Colonic mucosa (tissue), 4 donors: ENCODE measurements around the gene ST7. TPM values are rescaled to one million over a fixed set of nuclear protein-coding genes. Genes with fewer than 3 reads are reported as not detected.

Source experiments
- DNase-seq: peaks from one replicate; pipeline ENCODE4 v3.0.0-alpha.2; 2020
- H3K27ac ChIP-seq: fragments of 200-600 bp; one replicate; pipeline ENCODE4 v1.8.0; 2021
- H3K27me3 ChIP-seq: fragments of 200-600 bp; one replicate; pipeline ENCODE4 v1.8.0; 2021
- H3K36me3 ChIP-seq: fragments of 200-600 bp; one replicate; pipeline ENCODE4 v1.8.0; 2021
- H3K4me1 ChIP-seq: fragments of 200-600 bp; one replicate; pipeline ENCODE4 v1.8.0; 2021; ENCODE audit warnings: mild to moderate bottlenecking
- H3K4me3 ChIP-seq: fragments of 200-600 bp; one replicate; pipeline ENCODE4 v1.8.0; 2021
- H3K9ac ChIP-seq, 2 donors: one replicate each; pipeline ENCODE4 v1.7.0; 2013; ENCODE audit warnings: control low read depth in 2 of 2, low read depth in 2 of 2, low read length in 2 of 2
- H3K9me3 ChIP-seq: fragments of 200-600 bp; one replicate; pipeline ENCODE4 v1.8.0; 2021
- intact Hi-C: fragments of 100-400 bp; cut with DNase I; formaldehyde crosslinking; loops from one replicate; pipeline ENCODE4 v1.14.1; 2022
- total RNA-seq, 2 donors: library from RNA; stranded (reverse); fragmentation: NEBNext Ultra II Directional in 1 of 2; extraction: Animal tissue kit (Norgen Biotek cat#: 25700) in 1 of 2; gene quantifications; one replicate each; pipeline ENCODE4 v1.2.1, GENCODE V29; 2021
- TF ChIP-seq, protein P1 (sequence below): fragments of 200-600 bp; IDR thresholded peaks from one replicate; pipeline ENCODE4 v1.8.0; 2022; ENCODE audit warnings: antibody characterized with exemption, mild to moderate bottlenecking
- donor health status: healthy.
- donor health status: DM: no; HTN: no; CAD: no.
- donor health status: DM: no; HTN: no; CAD: no.

The ST7 gene
- total RNA-seq, 2 donors from 2014 or later: 10.6 to 12.2 TPM

DNA sequence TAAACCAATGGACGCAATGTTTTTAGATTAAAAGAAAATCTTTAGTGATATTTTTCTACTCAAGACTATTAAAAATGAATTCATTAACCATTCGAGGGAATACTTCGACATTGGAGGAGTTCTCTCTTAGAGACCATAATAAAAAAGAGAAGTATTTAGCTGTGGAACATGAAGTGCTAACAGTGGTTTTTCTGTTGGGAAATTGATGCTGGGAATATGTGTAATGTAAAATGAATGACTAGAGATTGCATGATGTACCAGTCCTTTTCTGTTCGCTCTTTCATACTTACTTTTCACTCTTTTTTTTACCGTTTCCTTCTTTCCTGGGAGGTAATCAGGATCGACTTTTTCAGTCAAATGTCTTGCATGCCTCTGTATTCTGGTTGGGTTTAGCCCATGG is 41.3 kb downstream of the ST7 start:
- H3K36me3 ChIP-seq: no peaks in the 10 kb centered on the region
- no peaks in the 10 kb centered on the region for H3K9me3 ChIP-seq
- DNase-seq: no peak
- TF ChIP-seq, protein P1, sequence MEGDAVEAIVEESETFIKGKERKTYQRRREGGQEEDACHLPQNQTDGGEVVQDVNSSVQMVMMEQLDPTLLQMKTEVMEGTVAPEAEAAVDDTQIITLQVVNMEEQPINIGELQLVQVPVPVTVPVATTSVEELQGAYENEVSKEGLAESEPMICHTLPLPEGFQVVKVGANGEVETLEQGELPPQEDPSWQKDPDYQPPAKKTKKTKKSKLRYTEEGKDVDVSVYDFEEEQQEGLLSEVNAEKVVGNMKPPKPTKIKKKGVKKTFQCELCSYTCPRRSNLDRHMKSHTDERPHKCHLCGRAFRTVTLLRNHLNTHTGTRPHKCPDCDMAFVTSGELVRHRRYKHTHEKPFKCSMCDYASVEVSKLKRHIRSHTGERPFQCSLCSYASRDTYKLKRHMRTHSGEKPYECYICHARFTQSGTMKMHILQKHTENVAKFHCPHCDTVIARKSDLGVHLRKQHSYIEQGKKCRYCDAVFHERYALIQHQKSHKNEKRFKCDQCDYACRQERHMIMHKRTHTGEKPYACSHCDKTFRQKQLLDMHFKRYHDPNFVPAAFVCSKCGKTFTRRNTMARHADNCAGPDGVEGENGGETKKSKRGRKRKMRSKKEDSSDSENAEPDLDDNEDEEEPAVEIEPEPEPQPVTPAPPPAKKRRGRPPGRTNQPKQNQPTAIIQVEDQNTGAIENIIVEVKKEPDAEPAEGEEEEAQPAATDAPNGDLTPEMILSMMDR: no peak
- no peak overlapping the region for H3K27ac ChIP-seq
- no peak overlapping the region for H3K9ac ChIP-seq
- H3K27me3 ChIP-seq: no peaks in the 10 kb centered on the region
- H3K4me1 ChIP-seq: no peaks in the 10 kb centered on the region
- no peak overlapping the region for H3K4me3 ChIP-seq
- intact Hi-C loops: no loop called here

DNA sequence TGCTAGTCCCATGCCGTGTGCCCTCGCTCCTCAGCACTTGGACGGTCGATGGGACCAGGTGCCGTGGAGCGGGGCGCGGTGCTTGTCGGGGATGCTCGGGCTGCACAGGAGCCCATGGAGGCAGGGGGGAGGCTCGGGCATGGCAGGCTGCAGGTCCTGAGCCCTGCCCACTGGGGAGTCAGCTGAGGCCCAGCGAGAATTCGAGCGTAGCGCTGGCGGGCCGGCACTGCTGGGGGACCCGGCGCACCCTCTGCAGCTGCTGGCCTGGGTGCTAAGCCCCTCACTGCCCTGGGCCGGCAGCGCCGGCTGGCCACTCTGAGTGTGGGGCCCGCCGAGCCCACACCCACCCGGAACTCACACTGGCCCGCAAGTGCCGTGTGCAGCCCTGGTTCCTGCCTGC is 44.7 kb downstream of the ST7 start:
- no peak for DNase-seq
- Histone ChIP-seq H3K4me1 (no peaks in the 10 kb centered on the region), H3K27me3 (no peaks in the 10 kb centered on the region), H3K9ac (no peak overlapping the region), H3K27ac (no peak overlapping the region), H3K36me3 (no peaks in the 10 kb centered on the region), H3K4me3 (no peak overlapping the region), H3K9me3 (no peaks in the 10 kb centered on the region)
- intact Hi-C loops: no loop called here
- TF ChIP-seq, protein P1: no peak

DNA sequence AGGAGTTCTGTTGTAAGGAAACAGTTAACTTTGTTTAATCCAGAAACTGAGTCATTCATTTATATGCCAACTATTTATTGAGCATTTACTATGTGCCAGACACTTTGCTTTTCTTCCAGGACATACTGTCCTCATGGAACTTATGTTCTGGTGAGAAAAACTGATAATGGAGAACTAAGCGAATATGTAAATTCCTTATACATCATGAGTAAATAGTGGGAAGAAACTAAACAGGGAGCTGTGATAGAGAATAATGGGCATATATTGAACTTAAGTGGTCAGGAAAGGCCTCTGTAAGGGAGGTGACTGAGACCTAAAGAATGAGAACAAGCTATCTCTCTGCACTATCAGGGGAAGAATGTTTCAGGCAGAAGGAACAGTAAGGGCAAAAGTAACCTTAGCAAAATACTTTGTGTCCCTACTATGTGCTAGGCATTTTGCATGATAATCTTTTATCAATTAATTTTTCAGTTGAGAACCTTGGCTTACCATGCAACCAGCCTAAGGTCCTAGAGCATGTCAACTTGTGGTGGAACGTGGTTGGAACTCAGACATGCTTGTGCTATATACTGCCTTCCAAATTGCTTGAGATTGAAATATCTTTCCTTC is 45.4 kb downstream of the ST7 start:
- TF ChIP-seq, protein P1: no peak
- Histone ChIP-seq H3K4me1 (no peaks in the 10 kb centered on the region), H3K36me3 (no peaks in the 10 kb centered on the region), H3K27me3 (no peaks in the 10 kb centered on the region), H3K9ac (no peak overlapping the region), H3K9me3 (no peaks in the 10 kb centered on the region), H3K4me3 (no peak overlapping the region), H3K27ac (no peak overlapping the region)
- intact Hi-C loops: no loop called here
- no peak for DNase-seq

DNA sequence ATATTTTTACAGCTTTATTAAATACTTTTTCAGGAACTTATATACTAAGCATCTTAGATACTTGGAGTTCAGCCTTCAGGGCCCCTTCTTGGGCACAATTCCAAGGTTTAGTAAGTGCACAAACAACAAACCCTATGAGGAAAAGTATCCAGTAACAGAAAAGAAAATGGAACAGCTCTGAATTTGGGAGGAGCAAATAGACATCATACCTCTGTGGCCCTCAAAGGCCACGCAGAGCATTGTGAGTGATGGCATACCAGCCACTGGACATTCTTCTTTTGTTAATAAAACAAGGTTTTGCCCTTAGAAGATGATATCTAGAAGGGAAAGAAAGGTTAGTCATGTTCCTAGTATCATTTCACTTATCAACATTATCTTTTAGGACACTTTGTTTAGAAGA is 46.0 kb downstream of the ST7 start:
- Histone ChIP-seq H3K9ac (no peak overlapping the region), H3K27me3 (no peaks in the 10 kb centered on the region), H3K9me3 (no peaks in the 10 kb centered on the region), H3K4me1 (no peaks in the 10 kb centered on the region), H3K36me3 (no peaks in the 10 kb centered on the region), H3K4me3 (no peak overlapping the region), H3K27ac (no peak overlapping the region)
- DNase-seq: no peak
- intact Hi-C loops: no loop called here
- TF ChIP-seq, protein P1: no peak

DNA sequence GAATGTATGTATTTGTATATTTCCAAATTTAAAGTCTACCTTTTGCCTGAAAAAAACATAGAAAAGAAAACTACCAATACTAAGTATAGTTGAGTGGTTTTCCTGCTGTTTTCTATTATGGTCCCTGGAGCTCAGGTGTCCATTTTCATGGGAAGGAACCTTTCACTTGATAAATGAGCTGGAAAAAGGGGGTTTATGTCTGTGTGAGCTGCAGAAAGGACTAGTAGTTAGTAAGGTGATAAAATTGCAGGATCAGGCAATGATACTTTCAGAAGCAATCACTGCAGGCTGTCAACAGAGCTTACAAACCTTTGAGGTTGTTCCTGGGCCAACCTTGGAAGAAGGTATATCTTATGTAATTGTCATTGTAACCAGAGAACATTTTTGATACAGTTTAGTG is 48.0 kb downstream of the ST7 start:
- H3K27ac ChIP-seq: no peak overlapping the region
- H3K36me3 ChIP-seq: no peaks in the 10 kb centered on the region
- TF ChIP-seq, protein P1: no peak
- no peak overlapping the region for H3K4me3 ChIP-seq
- intact Hi-C loops: no loop called here
- H3K9ac ChIP-seq: no peak overlapping the region
- H3K9me3 ChIP-seq: no peaks in the 10 kb centered on the region
- no peak for DNase-seq
- no peaks in the 10 kb centered on the region for H3K4me1 ChIP-seq
- no peaks in the 10 kb centered on the region for H3K27me3 ChIP-seq
